Measurements from ENCODE around the gene RPL4.
A peak's percentile ranks its signal among the peaks of the same experiment; 100 is the strongest.
"Not testable (repeated sequence)": the region's sequence is repeated elsewhere in the genome, so short reads cannot be mapped to it uniquely, and the experiment has no call there.

Gene RPL4

GRCh38 chr15:66515901-66516322 lies 11.3 kb upstream of the RPL4 start:
- H3K4me3 ChIP-seq (ENCODE audit: low read depth, low read length): no peak overlapping the region
- TF ChIP-seq CTCF (IDR thresholded peaks at IDR 0.05; ENCODE audit: control insufficient read depth, extremely low read depth, insufficient read depth): no peak
- DNase-seq (ENCODE audit: low read depth): no peak

GRCh38 chr15:66514586-66514985 lies 9.9 kb upstream of the RPL4 start:
- no peak for DNase-seq (ENCODE audit: low read depth)
- no peak overlapping the region for H3K4me3 ChIP-seq (ENCODE audit: low read depth, low read length)
- no peak for TF ChIP-seq CTCF (IDR thresholded peaks at IDR 0.05; ENCODE audit: control insufficient read depth, extremely low read depth, insufficient read depth)

GRCh38 chr15:66508293-66508883 lies 3.7 kb upstream of the RPL4 start:
- H3K4me3 ChIP-seq (ENCODE audit: low read depth, low read length): no peak overlapping the region
- no peak for TF ChIP-seq CTCF (IDR thresholded peaks at IDR 0.05; ENCODE audit: control insufficient read depth, extremely low read depth, insufficient read depth)
- no peak for DNase-seq (ENCODE audit: low read depth)

- no peak for TF ChIP-seq CTCF (IDR thresholded peaks at IDR 0.05; ENCODE audit: control insufficient read depth, extremely low read depth, insufficient read depth)
- no peak for DNase-seq (ENCODE audit: low read depth)
- H3K4me3 ChIP-seq (ENCODE audit: low read depth, low read length): peak overlapping the region; percentile 94
These were observed 1.2 kb upstream of the RPL4 start for GRCh38 chr15:66505818-66506217.

- no peak for DNase-seq (ENCODE audit: low read depth)
- no peak for TF ChIP-seq CTCF (IDR thresholded peaks at IDR 0.05; ENCODE audit: control insufficient read depth, extremely low read depth, insufficient read depth)
- H3K4me3 ChIP-seq (ENCODE audit: low read depth, low read length): peak overlapping the region; percentile 94
These were observed 766 bp upstream of the RPL4 start for GRCh38 chr15:66505430-66505811.

GRCh38 chr15:66503780-66504562 lies 684 bp downstream of the RPL4 start:
- no peak for TF ChIP-seq CTCF (IDR thresholded peaks at IDR 0.05; ENCODE audit: control insufficient read depth, extremely low read depth, insufficient read depth)

GRCh38 chr15:66503041-66503648 lies 1.5 kb downstream of the RPL4 start:
- peak overlapping the region; percentile 94 for H3K4me3 ChIP-seq (ENCODE audit: low read depth, low read length)
- DNase-seq (ENCODE audit: low read depth): not testable (repeated sequence)

More at GRCh38 chr15:66503780-66504562, 684 bp downstream of the RPL4 start:
- DNase-seq (ENCODE audit: low read depth): no peak
- peak overlapping the region; percentile 94 for H3K4me3 ChIP-seq (ENCODE audit: low read depth, low read length)
